ENCODE measurements around the gene RIF1.

RIF1 gene

DNA sequence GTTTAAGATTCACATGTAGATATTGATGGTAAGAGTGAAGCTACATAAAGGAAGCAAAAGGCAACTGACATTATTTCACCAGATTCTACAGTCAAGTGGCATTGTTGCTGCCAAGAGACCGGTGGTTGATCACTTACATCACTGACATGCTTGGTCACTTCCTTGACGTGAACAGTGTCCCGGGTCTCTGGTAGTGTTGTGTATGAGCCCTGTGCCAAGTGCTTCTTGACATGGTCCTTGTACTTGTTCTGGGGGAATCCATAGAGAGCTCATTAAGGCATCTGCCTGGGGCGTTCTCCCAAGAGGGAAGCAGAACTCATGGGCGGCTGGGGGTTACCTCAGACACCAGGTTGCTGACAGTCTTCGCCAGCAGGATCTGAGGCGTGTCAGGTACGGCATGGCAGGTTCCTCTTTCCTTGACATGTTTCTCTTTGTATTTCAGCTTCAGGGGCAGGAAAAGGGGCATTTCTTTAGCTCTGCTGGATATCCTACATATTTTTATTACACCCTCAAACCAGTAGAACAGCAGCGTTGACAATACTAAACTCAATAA is 116.2 kb downstream of the RIF1 start:
- TF ChIP-seq, protein P1, sequence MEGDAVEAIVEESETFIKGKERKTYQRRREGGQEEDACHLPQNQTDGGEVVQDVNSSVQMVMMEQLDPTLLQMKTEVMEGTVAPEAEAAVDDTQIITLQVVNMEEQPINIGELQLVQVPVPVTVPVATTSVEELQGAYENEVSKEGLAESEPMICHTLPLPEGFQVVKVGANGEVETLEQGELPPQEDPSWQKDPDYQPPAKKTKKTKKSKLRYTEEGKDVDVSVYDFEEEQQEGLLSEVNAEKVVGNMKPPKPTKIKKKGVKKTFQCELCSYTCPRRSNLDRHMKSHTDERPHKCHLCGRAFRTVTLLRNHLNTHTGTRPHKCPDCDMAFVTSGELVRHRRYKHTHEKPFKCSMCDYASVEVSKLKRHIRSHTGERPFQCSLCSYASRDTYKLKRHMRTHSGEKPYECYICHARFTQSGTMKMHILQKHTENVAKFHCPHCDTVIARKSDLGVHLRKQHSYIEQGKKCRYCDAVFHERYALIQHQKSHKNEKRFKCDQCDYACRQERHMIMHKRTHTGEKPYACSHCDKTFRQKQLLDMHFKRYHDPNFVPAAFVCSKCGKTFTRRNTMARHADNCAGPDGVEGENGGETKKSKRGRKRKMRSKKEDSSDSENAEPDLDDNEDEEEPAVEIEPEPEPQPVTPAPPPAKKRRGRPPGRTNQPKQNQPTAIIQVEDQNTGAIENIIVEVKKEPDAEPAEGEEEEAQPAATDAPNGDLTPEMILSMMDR (IDR thresholded peaks at IDR 0.05; ENCODE audit: unreplicated experiment in 3 of 3) = no peak
- no peaks in the 10 kb centered on the region for H3K9me3 Mint-ChIP-seq
- peaks cover 16% of the 10 kb centered on the region for H3K36me3 Mint-ChIP-seq (ENCODE audit: low read depth)
- no peak overlapping the region for H3K4me3 Mint-ChIP-seq
- no peak overlapping the region for H3K27ac Mint-ChIP-seq
- H3K4me1 Mint-ChIP-seq = no peaks in the 10 kb centered on the region
- H3K27me3 Mint-ChIP-seq (ENCODE audit: low read depth) = no peaks in the 10 kb centered on the region

DNA sequence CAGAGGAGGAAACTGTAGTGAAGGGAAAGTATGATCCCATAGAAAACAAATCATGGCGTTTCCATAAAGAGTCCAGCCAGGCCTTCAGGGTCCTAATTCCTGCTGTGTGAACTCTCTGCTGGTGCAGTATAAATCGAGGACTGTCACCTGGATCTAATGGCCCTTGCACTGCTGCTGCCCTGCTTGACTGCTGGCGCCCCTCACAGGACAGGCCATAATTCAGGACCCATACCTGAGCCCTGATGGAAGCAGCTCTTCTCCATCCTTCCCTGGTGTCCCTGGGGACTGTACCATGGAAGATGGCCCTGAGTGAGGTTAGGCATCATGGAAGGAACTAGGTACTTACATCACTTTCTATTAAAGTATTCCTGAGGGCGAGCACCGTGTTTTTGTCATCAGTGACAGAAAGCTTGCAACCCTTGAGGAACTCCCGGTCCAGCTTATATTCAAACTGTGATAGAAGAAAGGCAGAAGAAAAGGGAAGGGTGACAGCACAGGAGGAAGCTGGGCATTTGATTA is 116.9 kb downstream of the RIF1 start:
- TF ChIP-seq, protein P1 (IDR thresholded peaks at IDR 0.05; ENCODE audit: unreplicated experiment in 3 of 3) = no peak
- H3K4me1 Mint-ChIP-seq = no peaks in the 10 kb centered on the region
- no peak overlapping the region for H3K4me3 Mint-ChIP-seq
- no peak overlapping the region for H3K27ac Mint-ChIP-seq
- H3K9me3 Mint-ChIP-seq = no peaks in the 10 kb centered on the region
- no peaks in the 10 kb centered on the region for H3K27me3 Mint-ChIP-seq (ENCODE audit: low read depth)
- peaks cover 16% of the 10 kb centered on the region for H3K36me3 Mint-ChIP-seq (ENCODE audit: low read depth)
